Subcutaneous abdominal adipose tissue (tissue), 5 donors: ENCODE data around the gene HSDL1.

Source experiments
- H3K27ac ChIP-seq: one replicate; pipeline ENCODE4 v1.7.0; 2013; ENCODE audit warnings: low read depth, mild to moderate bottlenecking, inconsistent platforms, low read length, moderate library complexity
- H3K27me3 ChIP-seq, 5 donors: one replicate each; pipeline ENCODE4 v1.7.0; 2013; ENCODE audit warnings: low read length in 5 of 5, inconsistent platforms in 1 of 5; ENCODE audit not compliant: control insufficient read depth in 5 of 5, insufficient read depth in 4 of 5
- H3K36me3 ChIP-seq, 5 donors: one replicate each; pipeline ENCODE4 v1.7.0; 2013; ENCODE audit warnings: low read length in 5 of 5; ENCODE audit not compliant: control insufficient read depth in 5 of 5, insufficient read depth in 5 of 5
- H3K4me1 ChIP-seq, 5 donors: one replicate each; pipeline ENCODE4 v1.7.0; 2013; ENCODE audit warnings: low read length in 5 of 5, mild to moderate bottlenecking in 3 of 5, moderate library complexity in 1 of 5; ENCODE audit not compliant: control insufficient read depth in 5 of 5, insufficient read depth in 5 of 5
- H3K4me3 ChIP-seq, 5 donors: one replicate each; pipeline ENCODE4 v1.7.0; 2013; ENCODE audit warnings: low read length in 5 of 5, low read depth in 1 of 5
- H3K9ac ChIP-seq, 5 donors: one replicate each; pipeline ENCODE4 v1.7.0; 2013; ENCODE audit warnings: low read length in 5 of 5, mild to moderate bottlenecking in 4 of 5, moderate library complexity in 3 of 5
- H3K9me3 ChIP-seq, 5 donors: one replicate each; pipeline ENCODE4 v1.7.0; 2013; ENCODE audit warnings: low read length in 5 of 5; ENCODE audit not compliant: control insufficient read depth in 5 of 5
- donor health status: healthy.
- donor health status: healthy.
- donor health status: healthy.
- donor health status: healthy.
- donor health status: healthy.

HSDL1 gene

GRCh38 chr16:84139628-84140258 lies 5.2 kb downstream of the HSDL1 start:
- H3K27ac ChIP-seq, result no peak overlapping the region
- no peak overlapping the region for H3K9ac ChIP-seq
- H3K9me3 ChIP-seq, result no peaks in the 10 kb centered on the region
- H3K27me3 ChIP-seq, result no peaks in the 10 kb centered on the region
- H3K36me3 ChIP-seq, result no peaks in the 10 kb centered on the region
- peaks cover 2 to 20% (median 17%) of the 10 kb centered on the region in 5 donors for H3K4me1 ChIP-seq
- H3K4me3 ChIP-seq, result no peak overlapping the region

DNA sequence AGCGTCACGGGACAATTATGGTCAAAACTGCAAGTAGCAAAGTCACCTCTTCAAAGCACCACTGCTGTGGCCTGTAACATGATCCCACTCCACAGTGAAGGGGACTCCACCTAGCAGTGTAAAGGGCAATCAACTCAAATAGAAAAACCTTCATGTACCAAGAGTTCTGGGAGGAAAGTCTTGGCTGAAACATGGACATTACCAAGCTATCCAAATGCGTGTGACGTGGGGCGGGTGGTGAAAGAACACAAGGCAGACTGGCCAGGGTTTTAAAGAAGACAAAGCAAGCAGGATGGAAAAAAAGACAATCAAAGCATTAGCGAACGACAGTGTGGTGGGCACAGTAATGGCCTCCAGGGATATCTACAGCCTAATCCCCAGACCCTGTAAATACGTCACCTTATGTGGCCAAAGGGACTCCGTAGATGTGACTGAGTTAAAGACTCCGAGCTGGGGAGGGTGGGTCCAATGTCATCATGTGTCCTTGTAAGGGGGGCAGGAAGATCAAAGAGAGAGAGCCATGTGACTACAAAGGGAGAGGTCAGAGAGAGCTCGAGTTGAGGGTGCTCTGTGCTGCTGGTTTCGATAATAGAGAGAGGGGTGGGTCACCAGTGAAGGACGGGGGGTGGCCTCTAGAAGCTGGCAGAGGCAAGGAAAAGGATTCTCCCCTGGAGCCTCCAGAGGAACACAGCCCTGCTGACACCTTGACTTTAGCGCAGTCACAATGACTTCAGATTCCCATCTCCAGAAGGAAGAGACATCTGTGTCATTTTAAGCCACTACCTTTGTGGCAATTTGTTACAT lies 6.0 kb downstream of the HSDL1 start:
- Histone ChIP-seq H3K4me3 (no peak overlapping the region), H3K4me1 (peaks cover 0 to 16% (median 12%) of the 10 kb centered on the region in 5 donors), H3K9ac (peak overlapping the region in 2 of 5 donors; percentile 6 to 35), H3K9me3 (no peaks in the 10 kb centered on the region), H3K27me3 (no peaks in the 10 kb centered on the region), H3K27ac (no peak overlapping the region), H3K36me3 (no peaks in the 10 kb centered on the region)

- Histone ChIP-seq H3K27ac (no peak overlapping the region), H3K27me3 (no peaks in the 10 kb centered on the region), H3K36me3 (no peaks in the 10 kb centered on the region), H3K4me1 (peaks cover 0 to 10% (median 7%) of the 10 kb centered on the region in 5 donors), H3K4me3 (no peak overlapping the region), H3K9ac (no peak overlapping the region), H3K9me3 (no peaks in the 10 kb centered on the region)
Measured at GRCh38 chr16:84138500-84138823, 6.5 kb downstream of the HSDL1 start.

DNA sequence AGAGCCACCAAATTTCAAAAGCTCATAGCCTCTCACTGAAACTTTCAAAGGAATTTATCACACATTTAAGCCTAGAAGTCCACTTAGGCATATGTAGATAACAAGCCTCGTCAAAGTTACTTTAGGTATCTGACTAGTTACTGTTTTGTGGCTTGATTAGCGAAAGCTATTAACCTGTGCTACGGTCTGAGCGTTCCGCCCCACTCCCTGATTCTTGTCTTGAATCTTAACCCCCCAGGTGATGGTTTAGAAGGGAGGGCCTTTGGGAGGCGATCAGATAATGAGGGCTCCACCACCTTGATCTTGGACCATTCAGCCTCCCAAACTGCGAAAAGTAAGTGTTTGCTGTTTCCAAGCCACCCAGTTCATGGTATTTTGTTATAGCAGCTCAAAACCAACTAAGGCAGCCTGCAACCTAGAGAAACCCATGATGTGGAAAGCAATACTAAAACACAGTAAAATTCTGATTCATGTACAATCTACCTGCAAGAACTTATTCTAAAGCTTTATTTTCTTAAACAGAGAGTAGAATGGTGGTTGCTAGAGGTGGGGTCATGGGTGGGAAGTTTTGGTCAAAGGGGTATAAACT lies 7.1 kb downstream of the HSDL1 start:
- H3K27me3 ChIP-seq, result no peaks in the 10 kb centered on the region
- H3K36me3 ChIP-seq, result no peaks in the 10 kb centered on the region
- no peak overlapping the region for H3K27ac ChIP-seq
- H3K4me3 ChIP-seq, result no peak overlapping the region
- H3K9me3 ChIP-seq, result no peaks in the 10 kb centered on the region
- peaks cover 0 to 9% (median 6%) of the 10 kb centered on the region in 5 donors for H3K4me1 ChIP-seq
- H3K9ac ChIP-seq, result no peak overlapping the region

DNA sequence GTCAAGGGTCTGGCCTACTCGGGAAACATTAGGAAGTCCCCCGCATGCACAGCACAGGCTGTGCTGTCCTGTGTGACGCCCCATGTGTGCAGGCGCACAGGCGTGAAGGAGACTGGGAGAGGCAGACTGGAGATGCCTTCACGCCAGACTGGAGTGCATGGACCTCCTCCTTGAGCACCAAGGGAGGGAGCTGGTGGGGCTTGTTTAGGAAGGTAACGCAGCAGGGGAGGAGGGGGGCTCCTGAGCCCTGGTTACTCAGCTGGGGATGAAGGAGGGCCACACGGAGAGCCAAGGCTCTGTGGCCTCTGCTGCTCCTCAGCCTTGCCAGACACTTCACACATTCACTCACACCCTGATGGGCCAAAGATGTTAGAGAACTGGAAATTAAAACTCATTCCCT lies 7.7 kb downstream of the HSDL1 start:
- H3K9ac ChIP-seq, result no peak overlapping the region
- H3K9me3 ChIP-seq, result no peaks in the 10 kb centered on the region
- H3K4me3 ChIP-seq, result no peak overlapping the region
- H3K27ac ChIP-seq, result no peak overlapping the region
- peaks cover 0 to 9% (median 6%) of the 10 kb centered on the region in 5 donors for H3K4me1 ChIP-seq
- no peaks in the 10 kb centered on the region for H3K27me3 ChIP-seq
- no peaks in the 10 kb centered on the region for H3K36me3 ChIP-seq

- no peaks in the 10 kb centered on the region for H3K27me3 ChIP-seq
- no peaks in the 10 kb centered on the region for H3K36me3 ChIP-seq
- H3K9ac ChIP-seq, result no peak overlapping the region
- peaks cover 0 to 9% (median 6%) of the 10 kb centered on the region in 5 donors for H3K4me1 ChIP-seq
- H3K4me3 ChIP-seq, result no peak overlapping the region
- no peaks in the 10 kb centered on the region for H3K9me3 ChIP-seq
- H3K27ac ChIP-seq, result no peak overlapping the region
Measured at GRCh38 chr16:84136331-84137125, 8.4 kb downstream of the HSDL1 start.

DNA sequence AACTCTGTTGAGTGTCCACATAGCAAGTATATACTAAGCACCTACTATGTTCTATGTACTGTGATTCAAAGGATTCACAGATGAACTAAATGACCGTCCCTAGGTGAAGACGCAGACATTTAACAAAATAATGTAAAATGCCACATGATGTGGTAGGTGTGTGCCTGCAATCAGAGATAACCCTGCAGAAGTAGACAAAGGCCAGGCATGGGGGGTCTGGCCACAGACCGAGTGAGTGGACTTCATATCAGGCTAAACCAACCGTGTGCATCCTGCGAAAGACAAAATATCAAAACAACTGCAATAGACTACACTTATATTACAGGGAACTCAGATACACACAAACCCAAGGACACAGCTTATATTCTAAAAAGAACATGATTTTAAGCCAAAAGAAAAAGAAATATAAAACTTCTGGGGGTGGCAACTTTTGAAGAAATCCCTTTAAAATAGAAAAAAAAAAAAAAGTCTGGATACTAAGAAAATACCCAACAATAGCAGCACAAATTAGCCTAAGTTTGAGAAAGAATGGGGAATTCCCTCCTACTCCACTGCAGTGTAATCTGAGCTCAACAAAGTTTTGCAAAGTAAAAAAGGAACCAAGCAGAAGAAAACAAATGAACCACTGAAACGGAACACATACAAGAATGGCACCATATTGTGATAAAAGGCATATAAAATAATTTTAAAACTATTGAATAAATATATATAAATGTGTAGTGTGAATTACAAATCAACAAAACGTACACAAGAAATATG lies 12.3 kb downstream of the HSDL1 start:
- Histone ChIP-seq H3K9me3 (no peaks in the 10 kb centered on the region), H3K27ac (no peak overlapping the region), H3K36me3 (peaks cover 11 to 26% (median 16%) of the 10 kb centered on the region in 5 donors), H3K4me3 (no peak overlapping the region), H3K9ac (no peak overlapping the region), H3K4me1 (peaks cover 0 to 4% (median 0%) of the 10 kb centered on the region in 5 donors), H3K27me3 (no peaks in the 10 kb centered on the region)

GRCh38 chr16:84131117-84131516 lies 13.9 kb downstream of the HSDL1 start:
- Histone ChIP-seq H3K9me3 (no peaks in the 10 kb centered on the region), H3K27ac (no peak overlapping the region), H3K36me3 (peaks cover 11 to 31% (median 20%) of the 10 kb centered on the region in 5 donors), H3K4me1 (peaks cover 0 to 3% (median 0%) of the 10 kb centered on the region in 5 donors), H3K9ac (no peak overlapping the region), H3K4me3 (no peak overlapping the region), H3K27me3 (no peaks in the 10 kb centered on the region)

- Histone ChIP-seq H3K4me3 (no peak overlapping the region), H3K27me3 (no peaks in the 10 kb centered on the region), H3K9ac (no peak overlapping the region), H3K27ac (no peak overlapping the region), H3K9me3 (no peaks in the 10 kb centered on the region), H3K4me1 (no peaks in the 10 kb centered on the region), H3K36me3 (peaks cover 9 to 34% (median 24%) of the 10 kb centered on the region in 5 donors)
Measured at GRCh38 chr16:84124257-84125073, 20.5 kb downstream of the HSDL1 start.
